K562 (cell line): ENCODE measurements around the gene GP1BB. TPM values are rescaled to one million over a fixed set of nuclear protein-coding genes. Genes with fewer than 3 reads are reported as not detected.

Experiments used
- ATF4 ChIP-seq: fragments of 450-650 bp; formaldehyde crosslinking; IDR thresholded peaks from 2 replicates; pipeline ENCODE4 v1.4.0; 2022; ENCODE audit warnings: mild to moderate bottlenecking, moderate library complexity
- ATF6 ChIP-seq: sonication (generic); formaldehyde crosslinking; IDR thresholded peaks from 2 replicates; pipeline ENCODE4 v1.4.0; 2020; ENCODE audit warnings: mild to moderate bottlenecking, missing genetic modification reagents
- CBX8 ChIP-seq: fragments of 200-600 bp; sonication (generic); IDR thresholded peaks from 2 replicates; pipeline ENCODE4 v1.6.1; 2012; ENCODE audit warnings: borderline replicate concordance, mixed run types, low read depth, mild to moderate bottlenecking, moderate library complexity, mixed read lengths, low read length, control low read depth, inconsistent platforms; ENCODE audit not compliant: poor library complexity, severe bottlenecking; ENCODE audit errors: extremely low read depth
- ETS1 ChIP-seq: conservative IDR thresholded peaks from 2 replicates; pipeline ENCODE4 v1.6.1; 2011; ENCODE audit warnings: low read depth, mild to moderate bottlenecking, low read length; ENCODE audit not compliant: control insufficient read depth
- FOXP4 ChIP-seq: sonication (generic); formaldehyde crosslinking; IDR thresholded peaks from 2 replicates; pipeline ENCODE4 v1.8.0; 2022; ENCODE audit warnings: mild to moderate bottlenecking, missing genetic modification reagents, borderline replicate concordance
- HDAC8 ChIP-seq: fragments of 450-650 bp; IDR thresholded peaks from 2 replicates; pipeline ENCODE4 v1.6.1; 2016; ENCODE audit warnings: mild to moderate bottlenecking, missing genetic modification characterization, moderate library complexity, missing compliant biosample characterization
- RBFOX2 ChIP-seq: fragments of 200-400 bp; formaldehyde crosslinking; IDR thresholded peaks from 2 replicates; pipeline ENCODE4 v1.6.1; 2017; ENCODE audit warnings: low read depth, mild to moderate bottlenecking, low read length, moderate library complexity
- TCF7L2 ChIP-seq: fragments of 150-350 bp; IDR thresholded peaks from 2 replicates; pipeline ENCODE4 v1.6.1; 2016; ENCODE audit warnings: low read depth, mild to moderate bottlenecking, low read length, moderate library complexity
- ZBTB40 ChIP-seq, 2 experiments: fragments of 450-650 bp in 1 of 2; sonication (generic) in 1 of 2; formaldehyde crosslinking in 1 of 2; IDR thresholded peaks; 2 replicates each; pipeline versions ENCODE4 v1.7.1 to v1.9.0; 2016 to 2022; ENCODE audit warnings: inconsistent platforms in 1 of 2, mild to moderate bottlenecking in 1 of 2, missing genetic modification reagents in 1 of 2
- polyA plus RNA-seq, 8 experiments: library from polyadenylated mRNA; depleted of rRNA in 4 of 8; stranded (reverse) in 5 of 8; unstranded in 3 of 8; fragments of >200 nt; fragmentation: Nextera tagmentation in 2 of 8; fragmentation: Illumina TruSeq in 1 of 8; extraction: Ambion mirVana in 2 of 8; extraction: Trizol in 1 of 8; gene quantifications; 2 replicates each; pipeline versions ENCODE4 v1.2.1 to v1.2.3, GENCODE V29; 2011 to 2014; ENCODE audit warnings: inconsistent platforms in 1 of 8, missing spikeins in 1 of 8
- total RNA-seq, 7 experiments: library from RNA; depleted of rRNA in 6 of 7; stranded (reverse); fragments of >200 nt in 6 of 7; fragmentation: Illumina TruSeq in 2 of 7; extraction: Trizol in 2 of 7; gene quantifications; 2 replicates each; pipeline versions ENCODE4 v1.2.1 to v1.2.3, GENCODE V29; 2011 to 2021; ENCODE audit warnings: low replicate concordance in 1 of 7

GP1BB gene
- total and polyA plus RNA-seq, 9 of the 15 experiments (the other 6 are each of a cell fraction or from before 2014, with no cell fraction given): 0.69 to 162 (median 2.8) TPM

- TF ChIP-seq ZBTB40 (IDR thresholded peaks at IDR 0.05) (no peak), ZBTB40 (CRISPR knock-in tag; IDR thresholded peaks at IDR 0.05) (no peak), ATF6 (CRISPR knock-in tag) (no peak), HDAC8 (tag) (no peak), RBFOX2 (no peak), CBX8 (no peak), ETS1 (no peak), TCF7L2 (no peak), ATF4 (CRISPR knock-in tag) (no peak), FOXP4 (CRISPR knock-in tag) (no peak)
Observed at GRCh38 chr22:19715188-19715930, 8.0 kb upstream of the GP1BB start (continued).
